NCI-H2227 treated with DMSO at 0.1 percent for 48 hours (cell line): ENCODE data around the gene RAD51B.
"Not testable (repeated sequence)": the region's sequence is repeated elsewhere in the genome, so short reads cannot be mapped to it uniquely, and the experiment has no call there.

Experiments used
- DNase-seq: peaks from one replicate; lab custom pipeline; 2025; lab: John Stamatoyannopoulos, UW

The RAD51B gene

DNA sequence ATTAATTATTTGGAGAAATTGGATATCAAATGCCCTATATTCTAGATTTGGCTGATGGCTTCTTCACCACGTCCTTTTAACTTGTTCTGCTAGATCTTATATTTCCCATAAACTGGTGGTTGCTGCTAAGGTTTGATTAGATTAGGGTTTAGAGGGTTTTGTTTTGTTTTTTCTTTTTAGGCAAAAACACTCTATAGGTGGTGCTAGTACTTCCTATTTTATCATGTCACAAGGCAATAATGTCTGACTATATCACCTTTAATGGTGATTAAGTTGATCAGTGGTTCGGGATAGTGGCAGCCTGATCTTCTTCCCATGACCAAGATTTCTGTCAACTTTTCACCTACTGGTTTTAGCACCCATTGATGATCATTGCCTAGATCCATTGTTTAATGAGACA is 455.1 kb downstream of the RAD51B start:
- DNase-seq = no peak

DNA sequence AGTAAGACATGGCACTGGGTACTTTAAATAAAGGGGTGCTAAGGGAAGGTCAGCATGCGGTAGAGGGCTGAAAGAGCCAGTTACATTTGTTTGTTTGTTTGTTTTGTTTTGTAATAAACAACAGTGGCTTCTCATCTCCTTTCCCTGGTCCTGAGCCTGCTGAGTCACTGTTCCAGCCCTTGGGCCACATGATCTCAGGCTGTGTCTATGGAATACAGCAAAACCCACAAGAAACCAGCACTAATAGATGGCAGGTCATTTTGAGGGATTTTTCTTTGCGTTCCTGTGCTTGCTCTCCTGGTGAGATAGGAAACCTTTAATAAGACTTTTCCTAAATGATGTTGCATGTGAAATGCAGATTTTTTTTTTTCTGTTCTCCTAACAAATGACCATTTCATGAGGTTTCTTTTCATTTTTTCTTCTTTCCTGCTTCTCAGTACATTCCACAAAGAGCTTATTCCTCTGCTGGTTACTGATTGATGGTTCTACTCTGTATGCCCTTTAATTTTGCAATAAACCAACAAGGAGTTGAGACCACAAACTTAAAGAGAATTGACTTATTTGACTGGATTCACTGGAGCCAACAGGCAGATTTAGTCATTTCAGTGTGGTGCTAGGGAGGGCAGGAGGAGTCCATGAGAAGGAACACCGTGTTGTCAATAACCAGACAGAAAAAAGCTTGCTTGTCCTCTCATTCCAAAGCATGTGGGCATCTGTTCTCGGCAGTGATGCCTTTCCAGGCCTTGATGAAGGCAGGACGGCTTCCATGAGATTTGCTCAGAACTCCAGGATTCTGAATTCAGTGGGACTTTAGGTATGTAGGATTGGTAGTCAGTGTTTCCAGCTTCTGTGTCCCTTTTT is 459.2 kb downstream of the RAD51B start:
- no peak for DNase-seq

DNA sequence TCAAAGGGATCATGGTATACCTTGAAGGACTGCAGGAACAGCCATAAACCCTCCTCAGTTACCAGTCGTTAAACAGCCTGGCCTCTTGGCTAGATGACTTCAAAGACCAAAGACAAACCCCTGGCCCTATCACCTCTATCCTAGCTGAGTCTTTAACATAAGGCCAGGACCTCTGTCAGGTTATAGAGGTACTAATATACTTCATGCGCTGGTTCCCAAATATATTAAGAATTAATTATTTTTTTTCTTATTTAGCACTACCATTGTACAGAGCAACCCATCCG is 459.8 kb downstream of the RAD51B start:
- DNase-seq = no peak

DNA sequence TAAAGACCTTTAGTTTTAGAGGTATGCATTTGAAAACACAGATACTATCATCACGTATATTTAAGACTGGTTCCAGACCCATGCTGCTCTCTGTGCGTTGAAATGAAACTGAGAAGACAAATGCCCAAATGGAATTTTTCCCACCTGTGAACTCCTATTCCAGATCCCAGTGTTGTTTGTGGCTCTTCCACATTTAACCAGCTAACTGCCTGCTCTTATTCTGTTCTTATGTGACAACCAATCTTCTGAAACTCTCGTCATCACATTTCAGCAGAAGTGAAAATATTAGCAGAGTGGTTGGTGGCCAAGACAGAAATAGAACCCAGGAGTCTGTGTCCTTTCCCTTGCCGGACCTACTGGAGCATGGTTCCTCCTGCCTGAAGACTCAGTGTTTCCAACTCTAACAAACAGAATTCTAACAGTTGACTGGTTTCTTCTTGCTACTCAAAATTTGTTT is 460.2 kb downstream of the RAD51B start:
- DNase-seq = no peak

DNA sequence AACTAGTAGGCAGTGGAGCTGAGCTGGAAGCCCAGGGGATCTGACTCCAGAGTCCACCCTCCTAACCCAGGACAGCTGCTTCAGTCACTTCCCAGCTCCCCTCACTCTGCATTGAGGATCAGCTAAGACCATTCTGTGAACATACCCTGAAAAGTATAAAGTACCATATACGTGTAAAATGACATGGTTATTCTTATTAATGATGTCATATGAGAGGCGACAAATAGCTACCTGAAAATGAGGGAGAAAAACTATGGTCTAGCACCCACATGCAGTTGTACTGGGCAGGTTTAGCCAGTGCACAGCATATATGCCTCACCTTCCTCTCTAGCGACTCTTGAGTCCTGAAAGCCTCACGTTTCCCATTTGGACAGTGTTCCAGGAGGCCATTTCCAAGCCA is 461.9 kb downstream of the RAD51B start:
- DNase-seq = no peak

DNA sequence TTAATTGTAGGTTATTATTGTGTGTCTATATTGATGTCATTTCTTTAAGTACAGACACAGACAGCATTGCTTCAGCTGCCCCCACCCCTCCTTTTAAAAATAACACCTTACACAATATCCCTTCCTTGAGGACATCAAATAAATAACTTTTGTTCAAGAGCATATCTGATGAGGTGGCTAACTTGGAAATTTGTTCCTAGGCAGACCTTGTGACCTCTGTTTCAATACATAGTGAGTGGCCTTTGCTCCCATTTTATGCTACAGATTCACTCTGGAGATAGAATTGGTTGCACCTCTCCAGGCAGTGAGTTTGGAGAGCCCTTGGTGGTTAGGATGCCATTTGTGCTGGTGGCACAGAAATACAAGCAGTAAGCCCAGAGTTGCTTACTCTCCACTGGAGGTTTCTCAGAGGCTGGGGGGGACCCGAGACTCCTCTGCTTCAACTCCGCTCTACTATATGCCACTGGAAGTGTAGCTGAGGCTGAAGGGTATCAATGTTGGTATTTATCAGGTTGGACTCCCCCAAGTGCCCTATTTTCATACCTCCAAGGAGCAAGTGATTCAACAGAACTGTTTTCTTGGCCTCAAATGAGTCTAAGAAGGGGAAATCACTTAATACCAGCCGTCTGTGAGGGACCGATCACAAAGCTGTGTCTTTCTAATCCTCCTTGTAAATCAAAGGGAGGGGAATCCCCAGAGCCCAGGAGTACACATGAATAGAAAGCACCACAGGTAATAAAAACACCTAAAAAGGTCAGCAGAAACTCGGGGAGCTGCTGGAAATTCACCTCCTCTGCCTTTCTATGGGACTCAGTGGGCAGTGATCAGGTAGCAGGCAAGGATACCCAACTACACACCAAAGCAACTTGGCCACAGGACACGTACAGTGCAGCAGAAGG is 463.1 kb downstream of the RAD51B start:
- DNase-seq = no peak

DNA sequence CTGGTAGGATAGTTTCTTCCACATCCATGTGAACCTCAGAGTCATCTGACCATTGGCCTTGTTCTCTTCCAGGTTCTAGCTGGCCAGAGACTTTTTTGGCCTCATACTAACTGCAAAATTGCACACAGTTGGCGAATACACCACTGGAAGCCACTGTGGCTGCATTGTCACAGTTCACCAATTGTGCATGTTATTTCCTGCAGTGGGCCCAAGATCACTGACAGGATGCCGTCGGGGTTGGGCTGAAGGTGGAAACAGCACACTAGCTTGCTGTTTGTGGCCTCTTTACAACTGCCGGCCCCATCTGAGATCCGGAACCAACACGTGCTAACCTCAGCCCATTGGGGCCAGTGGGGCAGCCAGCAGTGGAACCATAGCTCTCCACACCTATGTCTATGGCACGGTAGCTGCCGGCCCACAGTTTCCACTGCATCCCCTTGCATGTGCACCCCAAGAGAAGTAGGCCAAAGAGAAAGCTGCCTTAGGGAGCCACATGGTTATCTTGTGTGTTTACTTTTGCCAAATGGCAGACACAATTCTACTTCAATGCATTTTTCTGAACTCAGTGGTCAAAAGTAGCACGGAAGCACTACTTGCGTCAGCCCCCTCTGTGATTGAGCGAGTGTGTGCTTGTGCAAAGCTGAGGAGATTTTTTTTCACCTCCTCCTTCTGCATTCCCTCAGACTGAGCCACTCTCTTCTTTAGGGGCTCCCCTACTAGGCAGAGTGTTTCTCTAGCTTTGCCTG is 464.0 kb downstream of the RAD51B start:
- no peak for DNase-seq

DNA sequence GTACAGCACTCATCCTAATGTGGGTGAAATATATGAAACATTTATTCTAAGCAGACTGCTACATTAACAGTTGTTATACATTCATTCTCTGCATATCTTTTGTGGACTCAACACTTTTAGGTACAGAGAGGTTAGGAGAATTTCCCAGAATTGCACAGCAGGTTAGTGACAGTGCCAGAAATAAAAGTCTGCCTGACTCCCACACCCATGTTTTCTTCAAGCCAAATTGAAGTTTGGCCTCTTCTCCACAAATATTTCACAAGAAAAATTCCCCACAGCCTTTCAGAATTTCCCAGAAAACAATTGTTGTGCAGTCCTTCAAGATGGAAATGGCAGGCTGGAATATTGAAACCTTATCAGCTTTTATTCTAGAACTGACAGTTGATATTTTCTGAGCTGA is 464.8 kb downstream of the RAD51B start:
- DNase-seq = no peak

DNA sequence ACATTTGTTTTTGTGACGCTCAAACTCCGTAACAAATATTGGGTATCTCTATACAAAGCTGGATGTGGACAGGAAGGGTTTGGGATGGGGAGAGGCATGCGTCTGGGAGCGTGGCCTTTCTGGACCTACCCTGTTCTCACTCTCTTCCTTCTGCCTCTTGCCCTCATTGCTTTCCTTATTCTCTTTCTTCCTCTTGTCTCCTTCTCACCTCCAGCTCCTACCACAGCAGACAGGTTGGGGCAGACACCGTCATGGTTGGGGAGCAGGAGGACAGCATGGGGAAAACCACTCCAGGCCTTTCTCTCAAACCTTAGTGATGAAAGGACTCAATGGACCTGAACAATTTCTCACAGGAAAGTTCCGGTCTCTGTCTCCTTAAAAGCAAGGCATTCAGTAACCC is 465.3 kb downstream of the RAD51B start:
- no peak for DNase-seq

DNA sequence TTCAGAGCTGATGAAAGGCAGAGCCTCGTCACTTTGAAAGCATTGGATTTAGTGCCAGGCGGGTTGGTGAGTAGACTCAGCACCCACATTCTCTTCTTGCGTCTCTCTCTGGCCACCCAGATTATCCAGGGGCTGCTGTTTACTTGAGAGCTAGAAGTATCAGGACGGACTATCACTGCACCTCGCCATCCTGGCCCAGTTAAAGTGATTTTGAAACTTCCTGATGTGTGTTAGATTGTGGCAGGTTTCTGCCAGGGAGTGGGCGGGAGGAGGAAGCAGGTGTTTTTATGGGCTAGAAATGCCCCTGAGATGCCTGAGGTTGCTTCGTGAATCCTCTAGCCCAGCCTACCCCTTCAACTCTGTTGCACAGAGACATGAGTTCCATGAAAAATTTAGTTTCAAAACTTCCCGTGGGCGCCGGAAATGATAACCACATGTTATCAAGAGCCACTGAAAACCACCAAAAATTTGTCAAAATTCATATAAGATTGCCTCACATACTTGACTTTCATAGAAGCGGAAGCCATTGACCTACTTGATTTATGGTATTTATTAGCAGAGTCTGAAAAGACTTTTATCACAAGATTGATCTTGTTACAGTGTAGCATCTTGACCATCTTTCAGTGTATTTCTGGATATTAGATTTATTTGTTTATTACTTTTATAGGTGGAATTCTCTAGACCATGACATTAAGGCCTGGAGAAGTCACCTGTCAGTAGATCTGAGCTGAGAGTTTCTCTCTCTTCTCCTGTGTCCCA is 466.0 kb downstream of the RAD51B start:
- DNase-seq = no peak

DNA sequence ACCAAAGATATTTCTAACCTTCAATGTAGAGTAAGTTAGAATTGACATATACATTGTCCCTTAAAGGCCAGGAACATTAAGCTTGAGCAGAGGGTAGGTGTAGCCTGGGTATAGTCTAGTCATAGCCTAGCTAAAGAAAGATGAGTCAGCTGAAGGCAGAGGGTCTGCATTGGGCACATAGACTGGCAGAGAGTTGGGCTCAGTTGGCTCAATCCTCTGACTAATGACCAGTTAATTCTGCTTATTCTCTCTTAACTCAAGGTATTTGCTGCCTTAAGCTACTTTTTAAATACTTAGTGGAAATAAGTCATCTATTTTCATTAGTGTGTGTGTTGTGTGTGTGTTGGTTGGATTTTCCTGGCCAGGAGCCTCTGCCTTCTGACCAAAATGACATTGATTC is 467.1 kb downstream of the RAD51B start:
- no peak for DNase-seq

DNA sequence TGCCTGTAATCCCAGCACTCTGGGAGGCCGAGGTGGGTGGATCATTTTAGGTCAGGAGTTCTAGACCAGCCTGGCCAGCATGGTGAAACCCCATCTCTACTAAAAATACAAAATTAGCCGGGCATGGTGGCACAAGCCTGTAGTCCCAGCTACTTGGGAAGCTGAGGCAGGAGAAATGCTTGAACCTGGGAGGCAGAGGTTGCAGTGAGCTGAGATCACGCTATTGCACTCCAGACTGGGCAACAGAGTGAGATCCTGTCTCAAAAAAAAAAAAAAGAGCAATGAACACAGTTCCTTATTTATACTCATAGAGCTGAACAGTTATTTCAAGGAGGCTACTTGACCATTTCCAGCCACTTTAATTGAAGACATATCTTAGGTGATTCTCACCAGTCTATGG is 469.9 kb downstream of the RAD51B start:
- DNase-seq = not testable (repeated sequence)

DNA sequence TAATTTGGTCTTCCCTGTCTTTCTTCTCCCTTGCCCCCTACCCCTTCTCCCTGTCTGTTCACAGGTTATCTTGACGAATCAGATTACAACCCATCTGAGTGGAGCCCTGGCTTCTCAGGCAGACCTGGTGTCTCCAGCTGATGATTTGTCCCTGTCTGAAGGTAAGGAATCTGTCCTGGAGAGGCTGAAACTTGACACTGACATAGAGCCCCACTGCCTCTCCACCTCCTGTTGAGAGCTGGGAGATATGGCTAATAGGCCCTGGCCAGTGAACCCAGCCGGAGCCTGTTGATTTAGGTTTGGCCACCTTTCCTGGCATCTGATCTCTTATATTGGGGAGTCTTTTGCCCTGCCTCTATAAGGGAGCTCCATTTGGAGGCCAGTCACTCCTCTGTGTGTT is 472.2 kb downstream of the RAD51B start:
- DNase-seq = no peak

DNA sequence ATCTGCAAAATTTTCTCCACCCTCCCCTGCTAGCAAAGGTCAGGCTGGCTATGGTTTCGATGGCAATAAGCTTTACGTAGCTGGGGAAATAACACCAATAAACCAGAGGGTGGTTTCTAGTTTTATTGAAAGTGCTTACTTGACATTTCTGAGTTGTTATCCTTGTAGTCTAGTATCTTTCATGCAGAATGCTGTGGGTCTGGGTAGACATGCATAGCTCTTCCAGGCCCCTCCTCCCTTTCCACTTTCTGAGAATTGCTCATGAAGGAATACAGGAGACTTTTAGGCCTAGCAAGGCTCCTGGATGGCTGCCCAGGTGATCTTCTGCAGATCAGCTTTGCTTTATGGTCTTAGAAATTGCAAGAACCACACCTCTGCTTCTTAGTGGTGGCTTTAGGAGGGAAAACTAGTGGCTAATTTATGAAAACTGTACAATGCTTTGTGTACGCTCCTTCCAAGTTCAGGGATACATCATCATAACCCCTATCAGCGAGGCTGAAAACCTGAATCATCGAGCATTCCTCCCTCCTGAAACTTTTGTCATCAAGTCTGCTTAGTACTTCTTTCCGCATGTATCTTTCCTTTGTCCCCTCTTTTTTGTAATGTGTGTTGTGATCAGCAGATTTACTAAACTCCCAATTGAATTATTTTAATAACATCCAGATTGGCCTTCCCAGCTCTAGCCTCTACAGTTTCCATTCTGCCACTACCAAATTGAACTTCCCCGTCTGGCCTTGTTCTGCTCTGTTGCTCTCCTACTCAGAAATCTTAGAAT is 473.0 kb downstream of the RAD51B start:
- DNase-seq = no peak

DNA sequence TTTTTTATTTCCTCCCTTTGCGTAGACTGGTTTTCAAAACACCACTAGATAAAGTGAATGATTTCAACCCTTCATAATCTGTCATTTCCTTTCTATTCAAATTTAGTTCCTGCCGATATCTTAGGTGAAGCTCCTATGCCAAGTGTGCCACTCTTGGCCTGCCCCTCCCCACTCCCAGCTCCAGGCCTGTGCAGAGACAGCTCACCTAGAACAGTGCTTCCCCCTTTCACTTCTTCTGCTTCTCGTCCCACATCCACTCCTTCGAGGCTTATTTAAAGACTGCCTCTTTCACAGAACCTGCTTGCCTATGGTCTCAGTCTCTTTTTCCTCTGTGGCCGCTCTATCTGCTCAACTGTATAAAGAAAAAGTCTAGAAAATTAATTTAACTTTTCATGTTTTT is 473.8 kb downstream of the RAD51B start:
- no peak for DNase-seq

DNA sequence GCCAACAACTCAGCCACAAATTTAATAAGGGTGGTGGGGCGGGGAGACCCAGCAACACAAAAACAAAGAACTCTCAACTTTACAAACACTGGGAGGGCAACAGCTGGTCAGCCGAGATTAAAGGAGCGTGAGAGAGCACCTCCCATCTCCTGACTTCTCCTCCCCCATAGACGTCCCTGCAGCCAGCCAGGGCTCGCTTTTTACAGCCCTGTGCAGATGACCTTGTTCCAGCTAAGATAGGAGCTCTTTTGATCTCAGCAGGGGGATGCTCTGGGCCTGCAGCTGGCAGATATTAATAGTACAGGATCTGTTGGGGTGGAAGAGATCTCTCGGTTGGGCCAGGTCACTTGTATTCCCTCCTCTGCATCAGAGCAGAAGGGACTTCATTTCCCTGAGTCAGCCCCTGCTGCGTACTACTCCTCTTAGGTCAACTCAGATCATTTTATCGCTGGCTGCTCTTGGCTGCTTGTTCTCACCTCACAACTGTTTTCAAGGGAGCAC is 475.8 kb downstream of the RAD51B start:
- peak; percentile 81 for DNase-seq

DNA sequence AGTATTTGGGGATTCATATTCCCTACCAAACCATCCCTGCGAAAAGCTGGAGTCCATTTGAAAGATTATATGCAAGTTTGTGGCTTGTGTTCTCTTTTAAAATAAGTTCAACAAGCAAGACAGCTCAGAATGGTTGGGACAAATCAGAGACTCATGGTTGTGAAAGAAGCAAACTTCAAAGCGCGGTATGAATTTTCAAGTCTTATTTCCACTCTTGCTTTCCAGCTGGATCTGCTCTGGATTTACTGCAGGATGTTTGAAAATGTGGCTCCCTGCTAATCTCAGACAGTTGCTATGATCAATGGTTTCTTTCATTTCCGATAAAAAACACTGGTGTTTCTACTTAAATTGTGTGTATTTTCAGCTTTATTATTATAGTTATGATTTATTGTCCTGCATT is 477.5 kb downstream of the RAD51B start:
- no peak for DNase-seq

DNA sequence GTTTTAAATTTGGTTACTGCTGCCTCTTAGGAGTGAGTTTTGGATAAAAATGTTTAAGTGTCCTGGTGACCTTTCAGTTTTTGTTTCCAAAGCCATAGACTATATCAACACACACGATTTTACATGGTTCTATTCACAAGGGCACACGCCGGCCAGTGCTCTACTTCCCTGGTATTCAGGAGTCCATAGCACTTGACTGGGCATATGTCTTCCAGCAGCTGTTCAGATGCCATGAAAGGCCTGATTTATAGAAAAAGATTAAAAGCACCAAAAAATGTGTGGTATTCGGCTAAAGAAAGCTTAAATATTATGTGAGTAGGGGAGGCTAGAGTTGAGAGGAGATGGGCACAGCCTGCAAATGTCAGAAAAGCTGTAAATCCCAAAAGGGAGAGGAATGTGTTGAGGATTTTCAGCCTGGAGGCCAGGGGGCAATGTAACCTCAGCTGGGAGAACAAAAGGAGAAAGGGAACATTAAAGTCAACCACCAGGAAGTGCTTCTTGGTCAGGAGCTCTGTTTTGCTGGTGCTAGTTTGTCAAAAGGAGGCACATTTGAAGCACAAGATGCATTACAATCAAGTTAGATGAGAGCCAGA is 478.4 kb downstream of the RAD51B start:
- DNase-seq = no peak

DNA sequence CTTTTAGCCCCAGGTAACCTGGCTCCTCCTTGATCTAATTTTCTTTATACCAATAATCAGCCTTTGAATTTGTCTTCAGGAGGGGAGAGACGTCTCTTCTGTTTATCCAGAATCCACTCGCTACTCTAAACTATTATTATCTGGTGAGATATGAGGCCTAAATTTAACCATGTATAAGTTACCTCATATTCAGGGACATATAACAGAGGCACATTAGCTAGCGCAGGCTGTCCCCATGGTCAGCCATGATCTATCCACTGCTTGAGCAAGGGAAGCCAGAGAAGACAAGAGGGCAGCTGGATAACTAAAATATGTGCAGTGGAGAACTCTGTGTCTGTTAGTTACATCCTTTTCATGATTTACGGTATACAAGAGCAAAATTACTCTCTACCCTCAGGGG is 481.0 kb downstream of the RAD51B start:
- DNase-seq = no peak

DNA sequence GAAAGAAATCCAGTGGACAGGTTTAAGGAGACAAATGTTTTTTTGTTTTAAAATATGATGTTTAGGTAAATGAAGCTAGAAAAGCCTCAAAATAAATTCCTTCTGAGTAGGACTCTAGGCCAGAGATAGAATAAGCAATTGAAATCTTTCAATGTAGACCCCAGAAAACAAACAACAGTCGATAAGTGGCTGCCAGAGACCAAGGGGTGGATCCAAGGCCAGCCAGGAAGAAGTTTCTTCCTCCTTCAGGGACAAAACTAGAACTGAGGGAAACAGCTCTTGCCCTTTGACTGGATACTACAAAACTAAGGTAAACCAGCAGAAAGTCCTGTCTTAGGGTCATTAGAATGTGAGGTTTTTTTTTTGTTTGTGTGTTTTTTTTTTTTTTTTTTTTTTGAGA is 481.6 kb downstream of the RAD51B start:
- no peak for DNase-seq
